Ovary (tissue), 10 donors: Measurements from ENCODE around the gene KRTAP4-8. TPM values are rescaled to one million over a fixed set of nuclear protein-coding genes. Genes with fewer than 3 reads are reported as not detected.

Experiments used
- DNase-seq, 5 donors: peaks; one replicate each; pipeline ENCODE4 v3.0.0-alpha.2; 2019 to 2020
- H3K27ac ChIP-seq, 2 donors: fragments of 200-600 bp; one replicate each; pipeline versions ENCODE4 v1.5.1 to v1.8.0; 2019 to 2022
- H3K27me3 ChIP-seq: fragments of 200-600 bp; one replicate; pipeline ENCODE4 v1.8.0; 2022
- H3K36me3 ChIP-seq: fragments of 200-600 bp; sonication (generic); one replicate; pipeline ENCODE4 v1.5.1; 2019
- H3K4me1 ChIP-seq: one replicate; pipeline ENCODE4 v1.8.1; 2013; ENCODE audit warnings: mild to moderate bottlenecking, moderate library complexity; ENCODE audit not compliant: insufficient read depth
- H3K4me3 ChIP-seq: fragments of 200-600 bp; sonication (generic); one replicate; pipeline ENCODE4 v1.5.1; 2017
- H3K9me3 ChIP-seq, 2 donors: fragments of 200-600 bp in 1 of 2; sonication (generic) in 1 of 2; one replicate each; pipeline versions ENCODE4 v1.5.1 to v1.8.1; 2013 to 2019; ENCODE audit warnings: mild to moderate bottlenecking in 1 of 2, moderate library complexity in 1 of 2
- CTCF ChIP-seq, 3 donors: fragments of 450-650 bp in 2 of 3; fragments of 200-600 bp in 1 of 3; IDR thresholded peaks; one replicate each; pipeline versions ENCODE4 v1.5.1 to v1.8.0; 2016 to 2022; ENCODE audit warnings: antibody characterized with exemption in 3 of 3, mild to moderate bottlenecking in 1 of 3
- EP300 ChIP-seq: sonication (generic); formaldehyde crosslinking; IDR thresholded peaks from one replicate; pipeline ENCODE4 v1.6.1; 2017; ENCODE audit warnings: antibody characterized with exemption
- POLR2A ChIP-seq: fragments of 450-650 bp; IDR thresholded peaks from one replicate; pipeline ENCODE4 v1.6.1; 2017; ENCODE audit warnings: antibody characterized with exemption, mild to moderate bottlenecking, moderate library complexity
- WGBS, 3 donors: extraction: QIAGEN DNeasy Blood & Tissue Kit in 1 of 3; methylation state at CpG; one replicate each; pipeline versions ENCODE4 v1.1.5 to v1.1.7; 2013 to 2017; 5-methylcytosine and 5-hydroxymethylcytosine counted together
- intact Hi-C, 4 donors: fragments of 100-400 bp; cut with DNase I; formaldehyde crosslinking; loops; one replicate each; pipeline versions ENCODE4 v1.11.0 to v1.15.1; 2022 to 2023
- long read RNA-seq, 3 donors: library from polyadenylated mRNA in 2 of 3; unstranded in 2 of 3; transcript quantifications; one replicate each; pipeline ENCODE4 v2.0.0 and lab custom pipeline, GENCODE V29; 2021 to 2026
- polyA plus RNA-seq, 2 donors: library from polyadenylated mRNA; stranded (reverse); fragments of 200-250 nt in 1 of 2; fragments of 350-450 nt in 1 of 2; fragmentation: Illumina TruSeq in 1 of 2; extraction: RNeasy Lipid Tissue Mini Kit (QIAGEN cat#74804) in 1 of 2; gene quantifications; one replicate each; pipeline ENCODE4 v1.2.3, GENCODE V29; 2013 to 2014
- total RNA-seq, 7 donors: library from RNA; depleted of rRNA in 2 of 7; stranded (reverse); fragments of >200 nt in 2 of 7; fragmentation: NEBNext Ultra II Directional in 3 of 7; extraction: Animal tissue kit (Norgen Biotek cat#: 25700) in 3 of 7; gene quantifications; one replicate each; pipeline versions ENCODE4 v1.1.0 to v1.2.4, GENCODE V29; 2016 to 2023
- donor health status: DM: no; HTN: no; CAD: no; lungs with moderate emphysema.
- donor health status: DM: no; HTN: no; CAD: no.
- donor health status: Bipolar disorder and iron deficiency.
- donor health status: DM: yes; HTN: yes; CAD: no.
- donor health status: DM: no; HTN: no; CAD: no.
- donor health status: DM: yes; HTN: yes; CAD: no.

The KRTAP4-8 gene
- not detected for total RNA-seq
- polyA plus RNA-seq, result not detected
- long read RNA-seq, donor 1, result 0 reads
- long read RNA-seq, donor 2, result 0 reads
- long read RNA-seq, donor 3, result 0 reads

- H3K4me1 ChIP-seq, result no peaks in the 10 kb centered on the region
- H3K27me3 ChIP-seq, result no peaks in the 10 kb centered on the region
- H3K36me3 ChIP-seq, result no peaks in the 10 kb centered on the region
- WGBS, 3 donors, result 47 to 64% (median 55%) methylated on average over 4 of the region's 4 CpGs
- TF ChIP-seq POLR2A, result no peak
- no peak for TF ChIP-seq CTCF (IDR thresholded peaks at IDR 0.05)
- intact Hi-C loops, result no loop called here
- no peak within 1 kb of the TSS for H3K27ac ChIP-seq
- no peak within 1 kb of the TSS for H3K4me3 ChIP-seq
- no peaks in the 10 kb centered on the region for H3K9me3 ChIP-seq
- no peak for DNase-seq
Measured at GRCh38 chr17:41098042-41098441, at the start of gene KRTAP4-8. Gene KRTAP4-8 (minus strand): TSS chr17:41098142. CDS start chr17:41098084, 58 bp downstream.

GRCh38 chr17:41145261-41145660 is 47.3 kb upstream of the KRTAP4-8 start:
- H3K27ac ChIP-seq, result no peak overlapping the region
- H3K36me3 ChIP-seq, result no peaks in the 10 kb centered on the region
- H3K4me1 ChIP-seq, result no peaks in the 10 kb centered on the region
- intact Hi-C loops, result no loop called here
- H3K9me3 ChIP-seq, result no peaks in the 10 kb centered on the region
- no peaks in the 10 kb centered on the region for H3K27me3 ChIP-seq
- TF ChIP-seq POLR2A (no peak), CTCF (IDR thresholded peaks at IDR 0.05) (no peak), EP300 (no peak)
- H3K4me3 ChIP-seq, result no peak overlapping the region
- no peak for DNase-seq
- WGBS, 3 donors, result 88 to 89% (median 88%) methylated on average over 2 of the region's 2 CpGs

GRCh38 chr17:41144846-41145245 is 46.9 kb upstream of the KRTAP4-8 start:
- no peaks in the 10 kb centered on the region for H3K27me3 ChIP-seq
- intact Hi-C loops, result no loop called here
- no peak overlapping the region for H3K4me3 ChIP-seq
- 32 to 63% (median 42%) methylated on average over 1 of the region's 1 CpG for WGBS, 3 donors
- H3K9me3 ChIP-seq, result no peaks in the 10 kb centered on the region
- H3K36me3 ChIP-seq, result no peaks in the 10 kb centered on the region
- H3K27ac ChIP-seq, result no peak overlapping the region
- TF ChIP-seq EP300, result no peak
- no peak for TF ChIP-seq CTCF (IDR thresholded peaks at IDR 0.05)
- TF ChIP-seq POLR2A, result no peak
- no peak for DNase-seq
- H3K4me1 ChIP-seq, result no peaks in the 10 kb centered on the region

GRCh38 chr17:41141361-41141760 is 43.4 kb upstream of the KRTAP4-8 start:
- Histone ChIP-seq H3K4me1 (no peaks in the 10 kb centered on the region), H3K9me3 (no peaks in the 10 kb centered on the region), H3K36me3 (no peaks in the 10 kb centered on the region), H3K27me3 (no peaks in the 10 kb centered on the region), H3K27ac (no peak overlapping the region), H3K4me3 (no peak overlapping the region)
- no peak for TF ChIP-seq CTCF (IDR thresholded peaks at IDR 0.05)
- no peak for TF ChIP-seq POLR2A
- TF ChIP-seq EP300, result no peak
- intact Hi-C loops, result no loop called here
- no peak for DNase-seq
